PC-9 (cell line): ENCODE data around the gene MST1. TPM values are rescaled to one million over a fixed set of nuclear protein-coding genes. Genes with fewer than 3 reads are reported as not detected.

ENCODE experiments used
- BruUV-seq: library from RNA; stranded (reverse); fragments of 400-500 nt; replicated peaks from 2 replicates; lab custom pipeline; 2021; lab: Mats Ljungman, UMichigan
- CTCF ChIA-PET: fragments of 300-600 bp; sonication (Branson Sonifier 250); formaldehyde crosslinking; loops from one replicate; lab custom pipeline; 2022; ENCODE audit warnings: antibody characterized with exemption; lab: Charles Lee
- POLR2A ChIA-PET: fragments of 300-600 bp; sonication (Branson Sonifier 250); formaldehyde crosslinking; loops from one replicate; lab custom pipeline; 2022; ENCODE audit warnings: antibody characterized with exemption; ENCODE audit not compliant: unreplicated experiment; lab: Charles Lee
- DNase-seq, 2 experiments: peaks; one replicate each; pipeline versions ENCODE4 v3.0.0 to v3.0.0-alpha.2; 2015 to 2022; ENCODE audit warnings: mixed read lengths in 1 of 2
- H2AFZ ChIP-seq: fragments of 200-600 bp; sonication (generic); 2 replicates; pipeline ENCODE4 v1.8.1; 2017; ENCODE audit warnings: antibody characterized with exemption
- H3F3A ChIP-seq: fragments of 200-600 bp; sonication (generic); 2 replicates; pipeline ENCODE4 v1.8.1; 2017; ENCODE audit warnings: antibody characterized with exemption, mild to moderate bottlenecking, low read depth; ENCODE audit not compliant: insufficient read depth
- H3K27ac ChIP-seq: fragments of 200-600 bp; sonication (generic); 2 replicates; pipeline ENCODE4 v1.6.1; 2016; ENCODE audit warnings: mixed run types
- H3K27me3 ChIP-seq: fragments of 200-600 bp; sonication (generic); 2 replicates; pipeline ENCODE4 v1.6.1; 2016; ENCODE audit warnings: low read depth, mixed run types; ENCODE audit not compliant: insufficient read depth
- H3K36me3 ChIP-seq: fragments of 200-600 bp; sonication (generic); 2 replicates; pipeline ENCODE4 v1.6.1; 2016; ENCODE audit warnings: low read depth, mixed run types
- H3K4me1 ChIP-seq: fragments of 200-600 bp; sonication (generic); replicated peaks from 2 replicates; pipeline ENCODE4 v1.6.1; 2016; ENCODE audit warnings: mixed run types; ENCODE audit not compliant: insufficient read depth
- H3K4me2 ChIP-seq: fragments of 200-600 bp; sonication (generic); 2 replicates; pipeline ENCODE4 v1.6.1; 2017; ENCODE audit warnings: mixed run types
- H3K4me3 ChIP-seq: fragments of 200-600 bp; sonication (generic); 2 replicates; pipeline ENCODE4 v1.6.1; 2016; ENCODE audit warnings: mixed run types
- H3K79me2 ChIP-seq: fragments of 200-600 bp; sonication (generic); 2 replicates; pipeline ENCODE4 v1.6.1; 2017; ENCODE audit warnings: low read depth, mixed run types
- H3K9me2 ChIP-seq: fragments of 200-600 bp; sonication (generic); 2 replicates; pipeline ENCODE4 v1.8.1; 2017; ENCODE audit warnings: mild to moderate bottlenecking; ENCODE audit not compliant: insufficient read depth
- H3K9me3 ChIP-seq: fragments of 200-600 bp; sonication (generic); 2 replicates; pipeline ENCODE4 v1.8.1; 2016; ENCODE audit warnings: low read depth; ENCODE audit not compliant: insufficient read depth
- H4K20me1 ChIP-seq: fragments of 200-600 bp; sonication (generic); 2 replicates; pipeline ENCODE4 v1.8.1; 2017; ENCODE audit not compliant: insufficient read depth
- EZH2 ChIP-seq: fragments of 200-600 bp; sonication (generic); IDR thresholded peaks from 2 replicates; pipeline ENCODE4 v1.8.0; 2017; ENCODE audit warnings: antibody characterized with exemption, low read depth
- intact Hi-C: fragments of 100-400 bp; cut with micrococcal nuclease; formaldehyde crosslinking; loops from one replicate; pipeline ENCODE4 v1.10.0; 2022; ENCODE audit not compliant: unreplicated experiment
- total RNA-seq: library from RNA; stranded (reverse); gene quantifications from 2 replicates; pipeline ENCODE4 v1.2.3, GENCODE V29; 2021
- TF ChIP-seq, protein P1 (sequence below): fragments of 200-600 bp; sonication (generic); conservative IDR thresholded peaks from 2 replicates; pipeline ENCODE4 v1.6.1; 2017; ENCODE audit warnings: mixed run types, antibody characterized with exemption, mild to moderate bottlenecking, moderate library complexity

The MST1 gene
- total RNA-seq, 1 experiment from 2014 or later, result 10.4 TPM

DNA sequence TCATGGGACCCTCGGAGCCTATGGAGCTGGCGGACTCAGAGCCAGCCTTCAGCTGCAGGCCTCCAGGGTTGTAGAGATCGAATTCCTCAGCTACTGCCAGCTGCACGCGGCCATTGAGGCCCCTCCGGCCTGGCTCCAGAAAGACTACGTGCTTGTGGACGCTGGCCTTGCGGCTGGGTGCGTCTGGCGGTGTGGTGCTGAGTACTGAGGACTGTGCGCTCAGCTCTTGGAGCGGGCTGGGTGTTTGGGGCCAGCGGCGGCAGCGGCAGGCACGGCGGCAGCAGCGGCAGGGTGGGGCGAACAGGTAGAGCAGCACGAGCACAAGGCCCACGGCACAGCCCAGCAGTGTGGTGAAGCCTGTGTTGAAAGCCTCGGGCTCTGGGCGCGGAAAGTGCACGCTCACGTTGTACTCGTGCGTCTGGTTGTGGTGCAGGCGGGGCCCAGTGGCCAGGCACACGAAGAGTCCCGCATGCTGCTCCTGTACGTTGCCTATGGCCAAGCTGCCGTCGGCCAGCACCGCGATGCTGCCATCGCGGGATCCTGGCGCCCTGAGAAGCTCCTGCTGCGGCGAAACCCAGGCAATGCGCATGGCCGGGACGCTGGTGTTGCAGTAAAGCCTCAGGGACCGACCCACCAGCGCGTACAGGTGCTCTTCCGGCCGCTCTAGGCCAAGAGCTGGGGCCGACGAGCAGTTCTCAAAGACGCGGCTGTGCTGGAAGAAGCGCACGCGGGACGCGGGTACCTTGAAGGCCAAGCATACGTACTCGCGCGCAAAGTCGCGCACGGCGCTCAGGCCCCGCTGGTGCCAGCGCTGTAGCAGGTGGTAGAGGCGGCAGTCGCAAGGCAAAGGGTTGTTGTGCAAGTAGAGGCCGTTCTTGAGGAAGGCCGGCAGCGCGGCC lies 28.9 kb upstream of the MST1 start:
- Histone ChIP-seq H3K4me2 (no peak overlapping the region), H3K4me3 (no peak overlapping the region), H3K9me3 (no peaks in the 10 kb centered on the region), H3K27ac (no peak overlapping the region), H3K4me1 (peaks cover 7% of the 10 kb centered on the region; the same call in 1 of the 2 replicates), H4K20me1 (no peaks in the 10 kb centered on the region), H3K9me2 (no peaks in the 10 kb centered on the region), H3F3A (no peaks in the 10 kb centered on the region; the same call in 1 of the 2 replicates), H3K36me3 (no peaks in the 10 kb centered on the region), H3K27me3 (no peaks in the 10 kb centered on the region), H2AFZ (no peak overlapping the region), H3K79me2 (peaks cover 8% of the 10 kb centered on the region)
- ChIA-PET POLR2A (no interaction called here), CTCF (no interaction called here)
- intact Hi-C loops, result loop anchor here (10.0 kb wide), 1 partner anchor 387 kb away; no protein-coding TSS in a partner anchor
- BruUV-seq, result no TSS peak
- no peak for DNase-seq
- no peak for TF ChIP-seq EZH2
- TF ChIP-seq, protein P1, sequence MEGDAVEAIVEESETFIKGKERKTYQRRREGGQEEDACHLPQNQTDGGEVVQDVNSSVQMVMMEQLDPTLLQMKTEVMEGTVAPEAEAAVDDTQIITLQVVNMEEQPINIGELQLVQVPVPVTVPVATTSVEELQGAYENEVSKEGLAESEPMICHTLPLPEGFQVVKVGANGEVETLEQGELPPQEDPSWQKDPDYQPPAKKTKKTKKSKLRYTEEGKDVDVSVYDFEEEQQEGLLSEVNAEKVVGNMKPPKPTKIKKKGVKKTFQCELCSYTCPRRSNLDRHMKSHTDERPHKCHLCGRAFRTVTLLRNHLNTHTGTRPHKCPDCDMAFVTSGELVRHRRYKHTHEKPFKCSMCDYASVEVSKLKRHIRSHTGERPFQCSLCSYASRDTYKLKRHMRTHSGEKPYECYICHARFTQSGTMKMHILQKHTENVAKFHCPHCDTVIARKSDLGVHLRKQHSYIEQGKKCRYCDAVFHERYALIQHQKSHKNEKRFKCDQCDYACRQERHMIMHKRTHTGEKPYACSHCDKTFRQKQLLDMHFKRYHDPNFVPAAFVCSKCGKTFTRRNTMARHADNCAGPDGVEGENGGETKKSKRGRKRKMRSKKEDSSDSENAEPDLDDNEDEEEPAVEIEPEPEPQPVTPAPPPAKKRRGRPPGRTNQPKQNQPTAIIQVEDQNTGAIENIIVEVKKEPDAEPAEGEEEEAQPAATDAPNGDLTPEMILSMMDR, result no peak

DNA sequence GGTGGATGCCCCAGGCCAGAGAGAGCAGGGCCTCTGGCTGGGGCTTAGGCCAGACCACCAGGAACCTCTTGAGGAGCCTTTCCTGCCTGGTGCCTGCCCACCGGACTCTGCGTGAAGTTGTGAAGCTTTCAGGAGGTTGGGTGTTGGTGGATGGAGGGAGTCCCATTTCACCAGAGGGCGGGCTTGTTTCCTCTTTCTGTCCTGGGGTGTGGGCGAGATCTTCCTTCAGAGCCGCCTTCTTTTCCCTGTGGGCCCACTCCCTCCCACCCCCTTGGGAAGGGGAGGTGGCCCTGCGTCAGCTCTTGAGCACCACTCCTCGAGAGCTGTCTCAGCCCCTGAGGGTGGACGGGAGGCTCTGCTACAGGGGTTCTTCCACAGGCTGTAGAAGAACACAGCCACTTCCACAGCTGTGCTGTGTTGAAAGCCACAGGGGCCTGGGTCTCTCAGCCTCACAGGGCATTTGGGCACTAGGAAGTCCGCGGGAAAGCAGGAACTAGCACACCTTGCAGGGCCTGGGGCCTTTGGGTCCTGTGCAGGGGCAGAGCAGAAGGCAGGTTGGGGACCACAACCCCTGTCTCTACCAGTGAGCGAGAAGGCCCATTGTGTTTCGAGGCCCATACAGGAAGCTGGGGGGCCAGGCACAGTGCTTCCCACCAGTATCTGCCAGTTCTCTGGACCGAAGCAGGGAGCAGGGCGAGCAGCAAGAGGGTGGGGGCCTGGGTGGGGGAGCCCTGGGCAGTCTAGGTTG lies 28.1 kb upstream of the MST1 start:
- Histone ChIP-seq H3K9me3 (no peaks in the 10 kb centered on the region), H2AFZ (no peak overlapping the region), H3K36me3 (no peaks in the 10 kb centered on the region), H4K20me1 (no peaks in the 10 kb centered on the region), H3K4me1 (no peaks in the 10 kb centered on the region), H3K4me2 (no peak overlapping the region), H3K27ac (no peak overlapping the region), H3K79me2 (0 out of 2 replicates have a peak, but pooled peaks cover under 1% of the 10 kb centered on the region), H3F3A (no peaks in the 10 kb centered on the region; the same call in 1 of the 2 replicates), H3K4me3 (no peak overlapping the region), H3K27me3 (no peaks in the 10 kb centered on the region), H3K9me2 (no peaks in the 10 kb centered on the region)
- TF ChIP-seq, protein P1, result no peak
- TF ChIP-seq EZH2, result no peak
- ChIA-PET CTCF (no interaction called here), POLR2A (no interaction called here)
- no TSS peak for BruUV-seq
- DNase-seq, result no peak
- intact Hi-C loops, result loop anchor here (10.0 kb wide), 1 partner anchor 387 kb away; no protein-coding TSS in a partner anchor

DNA sequence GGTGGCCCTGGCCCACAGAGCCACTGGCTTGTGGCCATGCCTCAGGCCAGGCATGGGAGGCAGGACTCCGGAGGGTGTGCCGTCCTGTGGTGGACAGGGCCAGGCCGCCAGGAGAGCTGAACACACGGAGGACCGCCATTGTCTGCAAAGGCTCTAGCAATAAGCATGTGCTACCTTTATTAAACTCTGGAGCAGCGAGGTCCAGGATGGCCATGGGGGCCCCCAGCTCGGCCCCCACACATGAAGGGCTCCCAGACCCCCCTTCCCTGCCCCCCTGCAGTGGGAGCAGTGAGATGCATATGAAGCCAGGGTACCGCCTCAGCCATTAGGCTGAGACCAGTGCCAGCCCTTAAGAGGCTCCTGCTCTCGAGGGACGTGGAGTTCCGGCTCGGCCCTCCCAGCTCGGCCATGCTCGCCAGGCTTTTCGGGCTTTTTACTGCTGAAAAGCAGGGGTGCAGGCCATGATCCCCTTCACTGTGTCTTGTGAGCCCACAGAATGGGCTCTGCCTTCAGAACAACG lies 27.5 kb upstream of the MST1 start:
- H2AFZ ChIP-seq, result no peak overlapping the region
- H3K4me2 ChIP-seq, result no peak overlapping the region
- no peak overlapping the region for H3K27ac ChIP-seq
- H3K27me3 ChIP-seq, result no peaks in the 10 kb centered on the region
- H3K4me1 ChIP-seq, result no peaks in the 10 kb centered on the region
- H4K20me1 ChIP-seq, result no peaks in the 10 kb centered on the region
- POLR2A ChIA-PET, result no interaction called here
- BruUV-seq, result no TSS peak
- CTCF ChIA-PET, result no interaction called here
- TF ChIP-seq, protein P1, result no peak
- TF ChIP-seq EZH2, result no peak
- H3K79me2 ChIP-seq, result no peaks in the 10 kb centered on the region
- H3F3A ChIP-seq, result no peaks in the 10 kb centered on the region; the same call in 1 of the 2 replicates
- no peak for DNase-seq
- no peaks in the 10 kb centered on the region for H3K36me3 ChIP-seq
- intact Hi-C loops, result loop anchor here (10.0 kb wide), 1 partner anchor 388 kb away; no protein-coding TSS in a partner anchor
- H3K9me3 ChIP-seq, result no peaks in the 10 kb centered on the region
- H3K4me3 ChIP-seq, result no peak overlapping the region
- no peaks in the 10 kb centered on the region for H3K9me2 ChIP-seq
